GM12891 (cell line): ENCODE measurements around the gene SLC1A3.

Source experiments
- DNase-seq: peaks from one replicate; pipeline ENCODE4 v3.0.0; 2011; ENCODE audit warnings: low spot score; ENCODE audit not compliant: insufficient read length
- FAIRE-seq: peaks from 2 replicates; lab custom pipeline; 2011; peaks lifted over from hg19 to GRCh38; lab: Jason Lieb, UNC
- PAX5 ChIP-seq: IDR thresholded peaks from 2 replicates; pipeline ENCODE4 v1.6.1; 2011; ENCODE audit warnings: low read length, moderate library complexity, mild to moderate bottlenecking; ENCODE audit not compliant: insufficient read depth, severe bottlenecking
- POLR2A ChIP-seq: IDR thresholded peaks from 2 replicates; pipeline ENCODE4 v1.6.1; 2011; ENCODE audit warnings: low read depth, low read length, control low read depth
- POLR2AphosphoS5 ChIP-seq: IDR thresholded peaks from 2 replicates; pipeline ENCODE4 v1.6.1; 2011; ENCODE audit warnings: low read depth, low read length, control low read depth
- POU2F2 ChIP-seq: IDR thresholded peaks from 2 replicates; pipeline ENCODE4 v1.6.1; 2011; ENCODE audit warnings: low read depth, mild to moderate bottlenecking, control low read depth, low read length, moderate library complexity
- SPI1 ChIP-seq: IDR thresholded peaks from 2 replicates; pipeline ENCODE4 v1.6.1; 2011; ENCODE audit warnings: low read depth, low read length, control low read depth
- TAF1 ChIP-seq: IDR thresholded peaks from 2 replicates; pipeline ENCODE4 v1.6.1; 2011; ENCODE audit warnings: low read depth, low read length, control low read depth

SLC1A3 gene

DNA sequence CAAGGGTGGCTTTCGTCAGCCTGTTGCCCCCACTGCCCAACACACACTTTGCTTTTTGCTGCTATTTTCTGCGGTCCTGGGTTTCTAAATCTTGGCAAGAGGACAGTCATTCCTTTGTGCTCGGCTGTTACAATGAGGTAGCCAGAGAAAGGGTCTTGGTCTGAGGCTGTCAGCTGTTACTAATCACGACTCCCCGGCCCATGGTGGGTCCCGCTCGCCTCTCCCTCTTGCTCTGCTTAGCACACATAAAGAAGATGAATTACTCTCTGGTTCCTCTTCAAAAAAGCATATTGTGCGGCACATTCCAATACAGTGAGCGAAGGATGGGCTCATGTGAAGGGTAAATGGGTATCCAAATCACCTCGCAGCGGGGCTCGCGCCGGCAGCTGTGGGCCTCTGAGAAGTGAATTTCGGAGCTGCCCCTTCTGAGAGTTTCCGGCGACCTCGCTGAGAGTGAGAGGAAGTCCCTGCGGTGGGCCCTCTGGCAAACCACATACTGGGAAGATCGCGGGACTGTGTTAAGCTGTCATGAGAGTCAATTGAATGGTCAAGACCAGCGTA, 56.0 kb downstream of the SLC1A3 start:
- no peak for DNase-seq
- no peak for FAIRE-seq
- TF ChIP-seq PAX5 (no peak), SPI1 (no peak), POU2F2 (no peak), POLR2AphosphoS5 (no peak), TAF1 (no peak), POLR2A (no peak)

DNA sequence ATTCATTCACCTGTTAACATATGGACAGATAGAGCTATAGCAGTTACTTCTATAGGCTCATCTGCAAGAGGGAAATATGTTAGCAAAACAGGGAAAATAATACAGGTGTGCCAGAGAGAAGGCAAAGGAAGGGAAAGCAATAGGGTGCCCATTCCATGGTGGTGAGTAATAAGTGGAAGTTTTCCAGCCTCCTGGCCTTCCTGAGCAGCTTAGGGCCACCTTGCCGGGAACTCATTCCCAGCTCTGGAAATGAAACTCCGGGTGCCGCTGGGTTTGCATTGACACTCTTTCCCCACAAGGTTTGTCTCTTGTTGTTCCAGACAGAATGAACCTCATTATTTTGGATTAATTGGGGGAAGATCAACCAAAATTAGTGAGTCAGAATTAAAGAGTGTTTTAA, 58.4 kb downstream of the SLC1A3 start:
- DNase-seq (no peak), FAIRE-seq (no peak)
- TF ChIP-seq TAF1, result no peak
- TF ChIP-seq POLR2A, result no peak
- no peak for TF ChIP-seq POU2F2
- TF ChIP-seq SPI1, result no peak
- no peak for TF ChIP-seq POLR2AphosphoS5
- TF ChIP-seq PAX5, result no peak

DNA sequence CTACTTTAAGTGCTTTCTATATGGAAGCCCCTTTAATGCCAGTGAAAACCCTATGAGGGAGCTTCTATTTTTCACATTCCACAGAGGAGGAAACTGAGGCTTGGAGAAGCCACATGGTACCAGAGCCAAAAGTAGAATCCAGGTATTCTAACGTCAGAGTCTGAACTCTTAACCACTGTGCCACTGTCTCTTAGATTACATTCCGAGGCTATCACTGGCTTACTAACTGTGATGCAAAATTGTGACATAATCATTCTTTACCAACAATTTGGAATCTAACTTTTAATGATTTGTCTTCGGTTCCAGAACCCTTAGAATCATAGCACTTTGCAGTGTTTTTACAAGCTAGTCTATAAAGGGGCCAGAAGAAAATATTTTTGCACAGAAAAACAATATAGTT, 59.2 kb downstream of the SLC1A3 start:
- TF ChIP-seq TAF1, result no peak
- no peak for TF ChIP-seq SPI1
- no peak for DNase-seq
- no peak for FAIRE-seq

DNA sequence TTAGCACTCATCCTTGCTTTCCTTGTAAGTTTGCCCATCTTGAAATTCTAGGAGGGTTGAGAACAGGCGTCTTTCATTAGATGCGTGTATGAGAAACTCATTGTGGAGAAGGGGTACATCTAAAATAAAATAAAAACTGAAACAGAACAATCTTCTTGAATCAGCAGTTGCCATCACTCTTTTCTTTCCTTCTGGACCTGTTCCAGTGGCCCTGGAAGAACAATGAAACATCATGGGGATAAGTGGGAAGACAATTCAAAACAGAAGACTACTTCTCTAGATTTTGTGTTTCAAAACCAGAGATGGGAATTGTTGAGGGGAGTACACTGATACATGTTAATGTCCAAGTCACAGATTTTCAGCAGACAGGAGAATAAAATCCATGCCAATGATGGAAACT, 59.9 kb downstream of the SLC1A3 start:
- DNase-seq (no peak), FAIRE-seq (no peak)
- no peak for TF ChIP-seq TAF1
- TF ChIP-seq POLR2A, result no peak
- no peak for TF ChIP-seq POU2F2
- TF ChIP-seq PAX5, result no peak
- TF ChIP-seq POLR2AphosphoS5, result no peak
- no peak for TF ChIP-seq SPI1

DNA sequence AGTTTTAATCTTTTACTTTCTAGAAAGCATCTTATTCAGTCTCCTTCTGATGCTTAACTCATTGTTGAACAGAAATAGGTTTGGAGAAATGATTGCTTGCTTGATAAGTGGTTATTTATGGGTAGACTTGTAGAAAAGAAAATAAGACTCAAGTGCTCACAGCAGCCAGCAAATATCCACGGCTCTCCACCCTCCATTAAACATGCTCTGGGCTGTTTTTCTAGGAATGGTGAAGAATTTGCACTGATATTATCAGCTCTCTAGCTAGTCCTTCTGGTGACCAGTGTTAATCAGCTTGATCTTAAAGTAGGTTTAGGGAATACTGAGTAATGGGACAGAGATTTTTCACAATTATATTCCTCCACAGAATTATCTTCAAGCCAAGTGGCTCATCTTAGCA, 60.6 kb downstream of the SLC1A3 start:
- DNase-seq (no peak), FAIRE-seq (no peak)
- no peak for TF ChIP-seq PAX5
- no peak for TF ChIP-seq TAF1
- no peak for TF ChIP-seq SPI1
- no peak for TF ChIP-seq POLR2AphosphoS5
- TF ChIP-seq POU2F2, result no peak
- no peak for TF ChIP-seq POLR2A

DNA sequence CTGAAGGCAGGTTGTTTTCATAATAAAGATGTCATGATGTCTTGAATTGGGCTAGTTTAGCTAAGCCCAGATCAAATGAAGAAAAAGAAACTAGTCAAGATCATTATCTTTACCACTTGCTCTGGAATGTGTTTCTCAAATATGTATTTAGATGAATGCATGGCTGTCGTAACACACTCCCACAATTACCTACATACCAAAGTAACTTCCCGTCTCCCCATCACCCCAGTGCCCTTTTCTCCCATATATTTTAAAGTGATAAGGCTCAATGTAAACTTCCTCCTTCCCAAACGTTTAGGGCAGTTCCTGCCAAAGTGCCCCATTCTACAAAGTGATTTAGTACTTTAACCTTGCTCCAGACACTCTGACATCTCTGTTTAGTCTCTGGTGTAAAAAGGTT, 61.4 kb downstream of the SLC1A3 start:
- FAIRE-seq (no peak), DNase-seq (no peak)
- TF ChIP-seq POLR2AphosphoS5, result no peak

DNA sequence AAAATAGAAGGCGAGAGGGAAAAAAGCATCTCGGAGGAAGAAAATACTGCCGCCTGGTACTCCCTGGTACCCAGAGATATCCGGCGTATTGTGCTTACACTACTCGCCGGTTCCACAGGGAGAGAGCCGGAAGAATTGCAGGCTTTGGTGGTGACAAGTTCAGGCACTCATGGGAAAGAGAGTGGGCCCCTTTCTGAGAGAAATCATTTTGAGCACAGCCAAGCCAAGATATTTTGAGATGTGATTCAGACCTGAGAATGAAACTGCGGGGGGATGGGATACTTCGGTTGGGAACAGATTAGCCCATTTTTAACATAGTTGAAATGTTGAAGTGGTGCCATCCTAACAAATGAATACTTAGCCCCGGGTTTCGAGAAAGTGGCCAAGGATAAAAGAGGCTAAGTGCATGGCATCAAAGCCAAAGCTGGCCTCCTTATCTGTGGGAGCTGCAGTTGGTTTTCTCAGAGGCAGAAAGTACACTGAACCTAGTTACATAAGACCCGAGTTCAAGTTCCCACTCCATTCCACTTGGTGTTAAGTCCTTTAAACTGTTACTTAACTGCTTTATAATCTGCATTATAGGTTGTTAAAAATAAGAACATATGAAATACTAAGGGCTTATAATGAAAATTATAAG, 62.7 kb downstream of the SLC1A3 start:
- TF ChIP-seq TAF1 (no peak), SPI1 (no peak), PAX5 (no peak), POU2F2 (no peak)
- FAIRE-seq (no peak), DNase-seq (no peak)

DNA sequence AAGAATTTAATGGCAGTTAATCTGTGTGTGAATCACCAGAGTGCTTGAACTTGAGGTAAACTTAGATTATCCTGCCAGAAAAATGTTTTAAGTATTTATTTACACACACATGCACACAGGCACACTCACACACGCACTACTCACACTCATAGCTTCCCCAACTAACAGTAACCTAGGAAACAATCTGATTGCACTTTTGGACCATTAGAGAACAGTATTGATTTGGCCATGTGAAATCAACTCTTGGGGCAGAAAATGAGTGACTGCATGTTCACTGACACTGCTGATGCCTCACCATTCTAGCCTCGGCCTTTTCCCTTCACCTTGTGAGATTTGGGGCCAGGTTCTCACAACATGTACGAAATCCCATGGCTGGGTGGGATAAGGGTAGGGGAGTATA, 64.1 kb downstream of the SLC1A3 start:
- no peak for FAIRE-seq
- TF ChIP-seq POLR2AphosphoS5 (no peak), TAF1 (no peak), POLR2A (no peak), SPI1 (no peak), PAX5 (no peak), POU2F2 (no peak)
- DNase-seq, result no peak

DNA sequence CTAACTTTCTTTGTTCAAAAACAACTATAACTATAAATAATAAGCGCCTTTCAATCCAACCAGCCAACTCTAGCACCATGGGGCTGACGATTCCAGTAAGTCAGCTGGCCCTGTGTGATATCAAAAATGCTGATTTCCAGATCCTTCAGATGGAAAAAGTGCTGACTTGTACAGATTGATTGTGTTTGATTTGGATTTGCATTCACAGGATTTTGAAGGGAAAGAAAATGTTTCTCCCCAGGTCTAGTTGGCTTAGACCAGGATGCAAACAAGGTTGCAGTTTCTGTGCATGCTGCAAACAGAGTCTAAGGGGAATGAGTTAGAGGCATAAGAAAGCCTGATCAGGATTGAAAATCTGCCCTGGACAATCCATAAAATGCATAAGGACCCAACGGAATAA, 68.9 kb downstream of the SLC1A3 start:
- TF ChIP-seq TAF1 (no peak), PAX5 (no peak), SPI1 (no peak), POLR2AphosphoS5 (no peak), POU2F2 (no peak), POLR2A (no peak)
- FAIRE-seq (no peak), DNase-seq (no peak)
